HEK293 (cell line): ENCODE measurements around the gene ZNF608.
A peak's percentile ranks its signal among the peaks of the same experiment; 100 is the strongest.

Source experiments
- KLF8 ChIP-seq: fragments of 450-650 bp; formaldehyde crosslinking; IDR thresholded peaks from 2 replicates; pipeline ENCODE4 v1.5.1; 2016; ENCODE audit warnings: missing biosample characterization, missing genetic modification characterization
- KLF9 ChIP-seq: fragments of 450-650 bp; formaldehyde crosslinking; IDR thresholded peaks from 2 replicates; pipeline ENCODE4 v1.5.1; 2016; ENCODE audit warnings: missing biosample characterization, missing genetic modification characterization, low read depth
- MZF1 ChIP-seq: fragments of 450-650 bp; formaldehyde crosslinking; IDR thresholded peaks from 2 replicates; pipeline ENCODE4 v1.5.1; 2017; ENCODE audit warnings: missing biosample characterization, missing genetic modification characterization, borderline replicate concordance
- PRDM4 ChIP-seq: fragments of 450-650 bp; formaldehyde crosslinking; IDR thresholded peaks from 2 replicates; pipeline ENCODE4 v1.5.1; 2017; ENCODE audit warnings: missing biosample characterization, missing genetic modification characterization
- SP3 ChIP-seq: fragments of 450-650 bp; formaldehyde crosslinking; IDR thresholded peaks from 2 replicates; pipeline ENCODE4 v1.5.1; 2016; ENCODE audit warnings: missing biosample characterization, missing genetic modification characterization
- TCF7L2 ChIP-seq: IDR thresholded peaks from 2 replicates; pipeline ENCODE4 v1.6.1; 2011; ENCODE audit warnings: low read depth, mild to moderate bottlenecking, inconsistent platforms, low read length, moderate library complexity, borderline replicate concordance
- TSHZ1 ChIP-seq: fragments of 450-650 bp; formaldehyde crosslinking; IDR thresholded peaks from 2 replicates; pipeline ENCODE4 v1.5.1; 2016; ENCODE audit warnings: missing biosample characterization, missing genetic modification characterization, borderline replicate concordance
- ZBTB1 ChIP-seq: fragments of 450-650 bp; formaldehyde crosslinking; IDR thresholded peaks from 2 replicates; pipeline ENCODE4 v1.5.1; 2016; ENCODE audit warnings: missing biosample characterization, missing genetic modification characterization
- ZFP69B ChIP-seq: fragments of 450-650 bp; formaldehyde crosslinking; IDR thresholded peaks from 2 replicates; pipeline ENCODE4 v1.5.1; 2016; ENCODE audit warnings: missing biosample characterization, missing genetic modification characterization
- ZNF121 ChIP-seq: fragments of 450-650 bp; formaldehyde crosslinking; IDR thresholded peaks from 2 replicates; pipeline ENCODE4 v1.5.1; 2016; ENCODE audit warnings: missing biosample characterization, missing genetic modification characterization
- ZNF175 ChIP-seq: fragments of 450-650 bp; formaldehyde crosslinking; IDR thresholded peaks from 2 replicates; pipeline ENCODE4 v1.5.1; 2016; ENCODE audit warnings: missing biosample characterization, missing genetic modification characterization
- ZNF202 ChIP-seq: fragments of 450-650 bp; formaldehyde crosslinking; IDR thresholded peaks from 2 replicates; pipeline ENCODE4 v1.5.1; 2016; ENCODE audit warnings: missing biosample characterization, missing genetic modification characterization, borderline replicate concordance
- ZNF221 ChIP-seq: fragments of 450-650 bp; formaldehyde crosslinking; IDR thresholded peaks from 2 replicates; pipeline ENCODE4 v1.5.1; 2017; ENCODE audit warnings: missing biosample characterization, missing genetic modification characterization, borderline replicate concordance
- ZNF248 ChIP-seq: fragments of 450-650 bp; formaldehyde crosslinking; IDR thresholded peaks from 2 replicates; pipeline ENCODE4 v1.5.1; 2017; ENCODE audit warnings: missing biosample characterization, missing genetic modification characterization
- ZNF266 ChIP-seq: fragments of 450-650 bp; formaldehyde crosslinking; IDR thresholded peaks from 2 replicates; pipeline ENCODE4 v1.5.1; 2016; ENCODE audit warnings: missing biosample characterization, missing genetic modification characterization, low read depth
- ZNF280C ChIP-seq: fragments of 450-650 bp; formaldehyde crosslinking; IDR thresholded peaks from 2 replicates; pipeline ENCODE4 v1.5.1; 2016; ENCODE audit warnings: missing biosample characterization, missing genetic modification characterization
- ZNF341 ChIP-seq: fragments of 450-650 bp; formaldehyde crosslinking; IDR thresholded peaks from 2 replicates; pipeline ENCODE4; 2016; ENCODE audit warnings: low read depth, missing biosample characterization, missing genetic modification characterization
- ZNF423 ChIP-seq: fragments of 450-650 bp; formaldehyde crosslinking; IDR thresholded peaks from 2 replicates; pipeline ENCODE4 v1.5.1; 2016; ENCODE audit warnings: missing biosample characterization, missing genetic modification characterization
- ZNF529 ChIP-seq: fragments of 450-650 bp; formaldehyde crosslinking; IDR thresholded peaks from 2 replicates; pipeline ENCODE4 v1.5.1; 2017; ENCODE audit warnings: missing genetic modification characterization, missing biosample characterization; ENCODE audit not compliant: insufficient replicate concordance
- ZNF560 ChIP-seq: fragments of 450-650 bp; formaldehyde crosslinking; IDR thresholded peaks from 2 replicates; pipeline ENCODE4 v1.5.1; 2017; ENCODE audit warnings: missing biosample characterization, missing genetic modification characterization, borderline replicate concordance
- ZNF596 ChIP-seq: fragments of 450-650 bp; IDR thresholded peaks from 2 replicates; pipeline ENCODE4 v1.5.0; 2018; ENCODE audit warnings: missing biosample characterization, mild to moderate bottlenecking, missing genetic modification characterization, moderate library complexity
- ZNF610 ChIP-seq: fragments of 450-650 bp; formaldehyde crosslinking; IDR thresholded peaks from 2 replicates; pipeline ENCODE4 v1.5.1; 2016; ENCODE audit warnings: missing biosample characterization, missing genetic modification characterization, borderline replicate concordance
- ZNF624 ChIP-seq: fragments of 450-650 bp; formaldehyde crosslinking; IDR thresholded peaks from 2 replicates; pipeline ENCODE4 v1.5.1; 2017; ENCODE audit warnings: missing biosample characterization, missing genetic modification characterization
- ZNF645 ChIP-seq: fragments of 450-650 bp; formaldehyde crosslinking; IDR thresholded peaks from 2 replicates; pipeline ENCODE4; 2016; ENCODE audit warnings: missing biosample characterization, missing genetic modification characterization
- ZNF658 ChIP-seq: fragments of 450-650 bp; formaldehyde crosslinking; IDR thresholded peaks from 2 replicates; pipeline ENCODE4; 2016; ENCODE audit warnings: missing biosample characterization, missing genetic modification characterization
- ZNF707 ChIP-seq: fragments of 450-650 bp; formaldehyde crosslinking; IDR thresholded peaks from 2 replicates; pipeline ENCODE4 v1.5.1; 2016; ENCODE audit warnings: missing biosample characterization, missing genetic modification characterization
- ZNF776 ChIP-seq: fragments of 450-650 bp; formaldehyde crosslinking; IDR thresholded peaks from 2 replicates; pipeline ENCODE4 v1.5.0; 2017; ENCODE audit warnings: missing biosample characterization, missing genetic modification characterization, borderline replicate concordance
- ZNF791 ChIP-seq: fragments of 450-650 bp; formaldehyde crosslinking; IDR thresholded peaks from 2 replicates; pipeline ENCODE4 v1.5.1; 2016; ENCODE audit warnings: missing biosample characterization, missing genetic modification characterization
- ZSCAN18 ChIP-seq: fragments of 450-650 bp; formaldehyde crosslinking; IDR thresholded peaks from 2 replicates; pipeline ENCODE4 v1.5.1; 2016; ENCODE audit warnings: missing biosample characterization, missing genetic modification characterization
- ZXDB ChIP-seq: fragments of 450-650 bp; formaldehyde crosslinking; IDR thresholded peaks from 2 replicates; pipeline ENCODE4 v1.5.1; 2016; ENCODE audit warnings: missing biosample characterization, missing genetic modification characterization

Gene ZNF608

GRCh38 chr5:124741711-124742496 lies 4.5 kb downstream of the ZNF608 start (continued):
- TF ChIP-seq ZNF266 (tag by site-specific recombination) (no peak), ZNF341 (tag by site-specific recombination) (peak; percentile 31), KLF9 (0 out of 2 replicates have a peak, but pooled peaks have one; percentile 21), ZNF560 (tag by site-specific recombination) (no peak), ZNF175 (tag by site-specific recombination) (no peak), TCF7L2 (no peak), ZBTB1 (tag by site-specific recombination) (0 out of 2 replicates have a peak, but pooled peaks have one; percentile 31), TSHZ1 (tag by site-specific recombination) (peak; percentile 98), ZNF776 (no peak), ZNF529 (tag by site-specific recombination) (no peak), ZNF423 (tag by site-specific recombination) (no peak), ZNF658 (no peak), ZNF596 (peak; percentile 89), ZSCAN18 (tag by site-specific recombination) (no peak), ZNF624 (tag by site-specific recombination) (no peak), ZNF121 (tag by site-specific recombination) (no peak), ZNF791 (tag by site-specific recombination) (no peak), ZNF707 (no peak), ZFP69B (tag by site-specific recombination) (no peak), ZNF610 (tag by site-specific recombination) (0 out of 2 replicates have a peak, but pooled peaks have one; percentile 27), ZNF202 (tag by site-specific recombination) (no peak), ZNF645 (no peak), PRDM4 (tag by site-specific recombination) (peak; percentile 75), ZXDB (tag by site-specific recombination) (peak; percentile 94), MZF1 (tag by site-specific recombination) (peak; percentile 71), ZNF280C (tag by site-specific recombination) (no peak), ZNF221 (tag by site-specific recombination) (no peak), SP3 (tag by site-specific recombination) (peak; percentile 57), KLF8 (tag by site-specific recombination) (peak; percentile 76), ZNF248 (tag by site-specific recombination) (no peak)
